ENCODE data around the gene CST4.

CST4 gene

DNA sequence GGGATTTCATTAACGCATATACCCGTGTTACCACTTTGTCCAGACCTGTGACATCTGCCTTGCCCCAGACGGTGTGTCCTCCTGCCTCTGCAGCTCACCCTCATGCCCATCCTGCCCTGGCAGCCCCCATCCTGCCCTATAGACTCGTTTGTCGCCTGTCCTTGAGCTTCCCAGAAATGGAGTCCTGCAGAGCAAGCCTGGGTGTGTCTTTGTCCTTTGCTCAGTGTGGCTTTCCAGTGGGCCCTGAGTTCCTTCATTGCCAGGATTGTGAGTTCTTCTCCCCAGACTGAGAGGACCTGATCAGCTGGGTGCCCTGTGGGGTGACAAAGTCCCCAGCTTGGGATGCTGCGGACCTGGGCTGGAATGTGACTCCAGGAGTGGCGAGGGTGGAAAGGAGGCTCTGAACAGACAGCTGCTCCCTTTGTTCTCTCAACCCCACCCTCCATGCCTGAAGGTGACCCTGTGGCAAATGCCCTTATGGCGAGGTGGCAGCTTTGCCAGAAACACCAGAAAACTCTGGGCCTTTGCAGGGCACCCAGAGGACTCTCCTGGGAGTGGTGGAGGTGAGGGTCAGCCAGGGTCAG, 48.7 kb downstream of the CST4 start:
- no peak for TF ChIP-seq TAF1 (IDR thresholded peaks at IDR 0.05; ENCODE audit: borderline replicate concordance, insufficient read depth, low read length)
- TF ChIP-seq, protein P1, sequence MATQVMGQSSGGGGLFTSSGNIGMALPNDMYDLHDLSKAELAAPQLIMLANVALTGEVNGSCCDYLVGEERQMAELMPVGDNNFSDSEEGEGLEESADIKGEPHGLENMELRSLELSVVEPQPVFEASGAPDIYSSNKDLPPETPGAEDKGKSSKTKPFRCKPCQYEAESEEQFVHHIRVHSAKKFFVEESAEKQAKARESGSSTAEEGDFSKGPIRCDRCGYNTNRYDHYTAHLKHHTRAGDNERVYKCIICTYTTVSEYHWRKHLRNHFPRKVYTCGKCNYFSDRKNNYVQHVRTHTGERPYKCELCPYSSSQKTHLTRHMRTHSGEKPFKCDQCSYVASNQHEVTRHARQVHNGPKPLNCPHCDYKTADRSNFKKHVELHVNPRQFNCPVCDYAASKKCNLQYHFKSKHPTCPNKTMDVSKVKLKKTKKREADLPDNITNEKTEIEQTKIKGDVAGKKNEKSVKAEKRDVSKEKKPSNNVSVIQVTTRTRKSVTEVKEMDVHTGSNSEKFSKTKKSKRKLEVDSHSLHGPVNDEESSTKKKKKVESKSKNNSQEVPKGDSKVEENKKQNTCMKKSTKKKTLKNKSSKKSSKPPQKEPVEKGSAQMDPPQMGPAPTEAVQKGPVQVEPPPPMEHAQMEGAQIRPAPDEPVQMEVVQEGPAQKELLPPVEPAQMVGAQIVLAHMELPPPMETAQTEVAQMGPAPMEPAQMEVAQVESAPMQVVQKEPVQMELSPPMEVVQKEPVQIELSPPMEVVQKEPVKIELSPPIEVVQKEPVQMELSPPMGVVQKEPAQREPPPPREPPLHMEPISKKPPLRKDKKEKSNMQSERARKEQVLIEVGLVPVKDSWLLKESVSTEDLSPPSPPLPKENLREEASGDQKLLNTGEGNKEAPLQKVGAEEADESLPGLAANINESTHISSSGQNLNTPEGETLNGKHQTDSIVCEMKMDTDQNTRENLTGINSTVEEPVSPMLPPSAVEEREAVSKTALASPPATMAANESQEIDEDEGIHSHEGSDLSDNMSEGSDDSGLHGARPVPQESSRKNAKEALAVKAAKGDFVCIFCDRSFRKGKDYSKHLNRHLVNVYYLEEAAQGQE (IDR thresholded peaks at IDR 0.05; ENCODE audit: insufficient read depth in 1 of 2, low read depth in 2 of 2, low read length in 2 of 2): no peak
- TF ChIP-seq FOXP2 (optimal IDR thresholded peaks at IDR 0.05; ENCODE audit: borderline replicate concordance, extremely low read depth, extremely low read length, insufficient read depth): no peak
- TF ChIP-seq POLR2AphosphoS5 (IDR thresholded peaks at IDR 0.05; ENCODE audit: low read depth, low read length): no peak
- no peak for TF ChIP-seq SIN3A (IDR thresholded peaks at IDR 0.05; ENCODE audit: borderline replicate concordance, insufficient read depth, low read length)

DNA sequence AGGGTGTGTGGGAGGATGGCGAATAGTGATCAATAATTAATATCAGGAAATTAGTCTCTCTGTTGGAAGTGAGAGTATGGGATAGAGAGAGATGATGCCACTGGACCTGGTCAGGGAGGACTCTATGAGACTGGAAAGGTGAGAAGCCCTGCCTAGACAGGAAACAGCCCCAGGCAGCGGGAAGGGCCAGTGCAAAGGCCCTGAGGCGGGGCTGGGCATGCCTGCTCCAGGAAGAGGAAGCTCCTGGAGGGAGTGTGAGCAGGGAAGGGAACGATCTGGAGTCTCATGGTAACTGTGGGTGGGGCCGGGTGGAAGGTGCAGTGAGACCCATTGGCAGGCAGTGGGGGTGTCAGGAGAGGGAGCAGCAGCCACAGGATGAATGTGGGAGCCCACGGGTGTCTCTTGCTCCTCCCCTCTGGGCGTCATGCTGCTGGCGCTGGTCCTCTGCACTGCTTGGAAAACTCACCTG, 49.3 kb downstream of the CST4 start:
- TF ChIP-seq SIN3A (IDR thresholded peaks at IDR 0.05; ENCODE audit: borderline replicate concordance, insufficient read depth, low read length) (no peak), POLR2AphosphoS5 (IDR thresholded peaks at IDR 0.05; ENCODE audit: low read depth, low read length) (no peak), TAF1 (IDR thresholded peaks at IDR 0.05; ENCODE audit: borderline replicate concordance, insufficient read depth, low read length) (no peak), FOXP2 (optimal IDR thresholded peaks at IDR 0.05; ENCODE audit: borderline replicate concordance, extremely low read depth, extremely low read length, insufficient read depth) (no peak)
- TF ChIP-seq, protein P1 (IDR thresholded peaks at IDR 0.05; ENCODE audit: insufficient read depth in 1 of 2, low read depth in 2 of 2, low read length in 2 of 2): no peak

DNA sequence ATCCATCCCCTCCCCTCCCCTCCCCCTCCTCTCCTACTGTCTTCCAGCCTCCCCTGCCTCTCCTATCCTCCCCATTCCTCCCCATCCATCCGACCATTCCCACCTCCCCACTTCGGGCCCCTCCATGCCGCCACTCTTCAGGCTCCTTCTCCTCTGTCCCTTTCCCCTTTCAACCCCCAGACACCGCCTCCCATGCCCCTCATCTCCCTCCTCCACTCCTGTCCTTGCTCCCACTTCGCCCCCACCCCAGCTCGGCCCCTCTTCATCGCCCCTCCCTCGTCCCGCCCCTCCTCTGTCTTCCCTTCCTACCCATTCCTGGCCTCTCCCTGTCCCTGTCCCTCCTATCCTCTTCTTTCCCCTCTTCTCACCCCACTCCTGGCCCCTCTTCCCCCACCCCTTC, 50.5 kb downstream of the CST4 start:
- no peak for TF ChIP-seq FOXP2 (optimal IDR thresholded peaks at IDR 0.05; ENCODE audit: borderline replicate concordance, extremely low read depth, extremely low read length, insufficient read depth)
- no peak for TF ChIP-seq SIN3A (IDR thresholded peaks at IDR 0.05; ENCODE audit: borderline replicate concordance, insufficient read depth, low read length)
- TF ChIP-seq, protein P1 (IDR thresholded peaks at IDR 0.05; ENCODE audit: insufficient read depth in 1 of 2, low read depth in 2 of 2, low read length in 2 of 2): no peak
- TF ChIP-seq TAF1 (IDR thresholded peaks at IDR 0.05; ENCODE audit: borderline replicate concordance, insufficient read depth, low read length): no peak
- no peak for TF ChIP-seq POLR2AphosphoS5 (IDR thresholded peaks at IDR 0.05; ENCODE audit: low read depth, low read length)

DNA sequence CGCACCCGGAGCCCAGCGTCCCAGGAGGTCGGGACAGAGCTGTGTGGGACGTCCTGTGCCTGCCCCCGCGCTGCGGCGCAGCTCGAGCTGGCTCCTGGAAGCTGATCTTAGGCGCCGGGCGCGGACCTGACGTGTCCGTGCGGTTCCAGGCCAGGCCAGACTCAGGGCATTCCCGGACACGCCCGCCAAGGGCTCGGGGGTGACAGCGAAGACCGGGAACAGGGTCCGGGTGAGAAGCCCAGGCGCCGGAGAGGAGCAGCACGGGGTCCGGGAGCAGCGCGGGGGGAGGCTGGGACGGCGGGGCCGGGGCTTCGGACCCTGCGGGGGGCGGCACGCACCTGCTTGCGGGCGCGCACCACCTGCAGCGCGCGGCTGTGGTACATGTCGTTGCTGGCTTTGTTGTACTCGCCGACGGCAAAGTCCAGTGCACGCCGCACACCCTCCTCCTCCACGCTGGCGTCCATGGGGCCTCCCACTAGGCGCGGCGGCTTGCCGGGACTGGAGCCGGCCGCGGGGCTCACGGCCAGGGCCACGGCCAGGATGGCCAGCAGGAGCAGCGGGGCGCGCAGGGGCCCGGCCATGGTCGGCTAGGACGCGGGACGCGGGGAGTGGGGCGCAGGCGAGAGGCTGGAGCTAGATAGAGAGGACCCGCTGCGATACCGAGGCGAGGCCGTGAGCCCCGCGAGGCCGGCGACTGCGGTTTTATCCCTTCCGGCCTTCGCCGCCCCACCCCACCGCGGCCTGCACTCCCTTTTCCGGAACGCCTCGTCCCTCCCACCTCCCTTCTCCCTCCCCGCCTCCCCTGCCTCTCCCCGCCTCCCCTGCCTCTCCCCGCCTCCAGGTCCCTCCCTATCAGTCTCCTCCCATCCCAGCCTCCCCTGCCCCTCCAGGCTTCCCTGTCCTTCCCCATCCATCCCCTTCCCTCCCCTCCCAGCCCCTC, 51.3 kb downstream of the CST4 start, which contains the start of gene CST3:
CST3 (minus strand) TSS at position 674 of the 940 bp plus-strand sequence; CDS start at position 581, 93 bp downstream.
- TF ChIP-seq SIN3A (IDR thresholded peaks at IDR 0.05; ENCODE audit: borderline replicate concordance, insufficient read depth, low read length) (0 out of 2 replicates have a peak, but pooled peaks have one; percentile 13), FOXP2 (optimal IDR thresholded peaks at IDR 0.05; ENCODE audit: borderline replicate concordance, extremely low read depth, extremely low read length, insufficient read depth) (no peak), TAF1 (IDR thresholded peaks at IDR 0.05; ENCODE audit: borderline replicate concordance, insufficient read depth, low read length) (0 out of 2 replicates have a peak, but pooled peaks have one; percentile 48), POLR2AphosphoS5 (IDR thresholded peaks at IDR 0.05; ENCODE audit: low read depth, low read length) (peak; percentile 78)
- TF ChIP-seq, protein P1 (IDR thresholded peaks at IDR 0.05; ENCODE audit: insufficient read depth in 1 of 2, low read depth in 2 of 2, low read length in 2 of 2): no peak

Data from PFSK-1 (cell line).